Upper lobe of left lung (tissue), 4 donors: ENCODE data around the gene JPT1.

Experiments
- CTCF ChIP-seq, 6 experiments: fragments of 450-650 bp in 4 of 6; fragments of 200-600 bp in 2 of 6; sonication (generic) in 2 of 6; IDR thresholded peaks; one replicate each; pipeline ENCODE4 v1.5.1; 2016 to 2019; ENCODE audit warnings: antibody characterized with exemption in 6 of 6
- POLR2A ChIP-seq, 4 donors: fragments of 450-650 bp; IDR thresholded peaks; one replicate each; pipeline ENCODE4 v1.5.1; 2016 to 2017; ENCODE audit warnings: antibody characterized with exemption in 4 of 4, mild to moderate bottlenecking in 2 of 4

- TF ChIP-seq CTCF (IDR thresholded peaks at IDR 0.05) (no peak), POLR2A (IDR thresholded peaks at IDR 0.05) (no peak)
These were observed 24.7 kb downstream of the JPT1 start for GRCh38 chr17:75129576-75129975.
